Trophoblast cell (in vitro differentiated cells and primary cell): ENCODE measurements around the gene TENM4.

Experiments
- DNase-seq, 2 donors: peaks; one replicate each; pipeline ENCODE4 v3.0.0-alpha.2; 2016
- H2AFZ ChIP-seq: 2 replicates; pipeline ENCODE4 v1.6.1; 2013; ENCODE audit warnings: low read length, moderate library complexity, mild to moderate bottlenecking; ENCODE audit not compliant: insufficient read depth, poor library complexity
- H2AK5ac ChIP-seq: 2 replicates; pipeline ENCODE4 v1.6.1; 2013; ENCODE audit warnings: mild to moderate bottlenecking, low read length
- H2BK120ac ChIP-seq: 2 replicates; pipeline ENCODE4 v1.6.1; 2013; ENCODE audit warnings: low read length, mild to moderate bottlenecking, moderate library complexity; ENCODE audit not compliant: insufficient read depth, poor library complexity
- H2BK12ac ChIP-seq: 2 replicates; pipeline ENCODE4 v1.6.1; 2013; ENCODE audit warnings: mild to moderate bottlenecking, low read length, moderate library complexity
- H2BK5ac ChIP-seq: 2 replicates; pipeline ENCODE4 v1.6.1; 2013; ENCODE audit warnings: low read length, low read depth, moderate library complexity, mild to moderate bottlenecking; ENCODE audit not compliant: poor library complexity
- H3K14ac ChIP-seq: 2 replicates; pipeline ENCODE4 v1.6.1; 2013; ENCODE audit warnings: mild to moderate bottlenecking, low read length
- H3K18ac ChIP-seq: 2 replicates; pipeline ENCODE4 v1.6.1; 2013; ENCODE audit warnings: mild to moderate bottlenecking, low read length
- H3K23ac ChIP-seq: 2 replicates; pipeline ENCODE4 v1.6.1; 2013; ENCODE audit warnings: low read length
- H3K27ac ChIP-seq: 2 replicates; pipeline ENCODE4 v1.5.1; 2013; ENCODE audit warnings: low read depth, mild to moderate bottlenecking, inconsistent platforms, low read length, moderate library complexity
- H3K27me3 ChIP-seq: 2 replicates; pipeline ENCODE4 v1.6.1; 2013; ENCODE audit warnings: inconsistent platforms, mild to moderate bottlenecking, low read length, moderate library complexity; ENCODE audit not compliant: insufficient read depth
- H3K36me3 ChIP-seq, 2 experiments: 1 replicate in 1 of 2; 2 replicates in 1 of 2; pipeline ENCODE4 v1.6.1; 2013; ENCODE audit warnings: low read length in 2 of 2, mild to moderate bottlenecking in 2 of 2, moderate library complexity in 1 of 2; ENCODE audit not compliant: insufficient read depth in 2 of 2, control insufficient read depth in 1 of 2
- H3K4ac ChIP-seq: 2 replicates; pipeline ENCODE4 v1.6.1; 2013; ENCODE audit warnings: low read depth, mild to moderate bottlenecking, low read length, moderate library complexity
- H3K4me1 ChIP-seq, 2 experiments: 1 replicate in 1 of 2; 2 replicates in 1 of 2; pipeline ENCODE4 v1.6.1; 2013; ENCODE audit warnings: low read length in 2 of 2, mild to moderate bottlenecking in 2 of 2, moderate library complexity in 1 of 2; ENCODE audit not compliant: insufficient read depth in 2 of 2, control insufficient read depth in 1 of 2
- H3K4me2 ChIP-seq: 2 replicates; pipeline ENCODE4 v1.6.1; 2013; ENCODE audit warnings: inconsistent platforms, mild to moderate bottlenecking, low read length, moderate library complexity
- H3K4me3 ChIP-seq: 2 replicates; pipeline ENCODE4 v1.5.1; 2013; ENCODE audit warnings: mild to moderate bottlenecking, low read depth, low read length, inconsistent platforms
- H3K79me1 ChIP-seq: one replicate; pipeline ENCODE4 v1.6.1; 2013; ENCODE audit warnings: low read length
- H3K79me2 ChIP-seq: 2 replicates; pipeline ENCODE4 v1.6.1; 2013; ENCODE audit warnings: low read length, mild to moderate bottlenecking; ENCODE audit not compliant: control insufficient read depth, insufficient read depth, poor library complexity
- H3K9ac ChIP-seq: 2 replicates; pipeline ENCODE4 v1.6.1; 2013; ENCODE audit warnings: mild to moderate bottlenecking, low read length
- H3K9me3 ChIP-seq: 2 replicates; pipeline ENCODE4 v1.6.1; 2013; ENCODE audit warnings: low read depth, mild to moderate bottlenecking, control low read depth, inconsistent platforms, low read length; ENCODE audit not compliant: insufficient read depth
- H4K12ac ChIP-seq: 2 replicates; pipeline ENCODE4 v1.6.1; 2013; ENCODE audit warnings: low read depth, mild to moderate bottlenecking, low read length, moderate library complexity
- H4K8ac ChIP-seq: 2 replicates; pipeline ENCODE4 v1.6.1; 2013; ENCODE audit warnings: low read depth, mild to moderate bottlenecking, low read length, moderate library complexity
- H4K91ac ChIP-seq: one replicate; pipeline ENCODE4 v1.6.1; 2013; ENCODE audit warnings: low read depth, mild to moderate bottlenecking, low read length, moderate library complexity
- WGBS: extraction: QIAGEN DNeasy Blood & Tissue Kit; methylation state at CpG from one replicate; pipeline ENCODE4 v1.1.7; 2013; ENCODE audit warnings: missing lambda C conversion rate; ENCODE audit not compliant: insufficient read length, insufficient coverage; ENCODE audit errors: extremely low coverage; 5-methylcytosine and 5-hydroxymethylcytosine counted together

Gene TENM4

GRCh38 chr11:78684377-78684776 is 756.5 kb downstream of the TENM4 start:
- no peak overlapping the region for H2BK12ac ChIP-seq
- no peak overlapping the region for H3K14ac ChIP-seq
- no peak overlapping the region for H3K18ac ChIP-seq
- H4K12ac ChIP-seq = no peak overlapping the region
- no peaks in the 10 kb centered on the region for H3K79me1 ChIP-seq
- no peaks in the 10 kb centered on the region for H3K79me2 ChIP-seq
- no peaks in the 10 kb centered on the region for H3K27me3 ChIP-seq
- no peak overlapping the region for H4K8ac ChIP-seq
- H3K27ac ChIP-seq = no peak overlapping the region
- no peak overlapping the region for H3K4me2 ChIP-seq
- H4K91ac ChIP-seq = no peak overlapping the region
- peaks cover 8 to 14% of the 10 kb centered on the region in 2 experiments for H3K36me3 ChIP-seq
- no CpG with 5 or more reads among the region's 2 CpGs for WGBS
- no peak overlapping the region for H2AFZ ChIP-seq
- H3K9me3 ChIP-seq = peaks cover 2% of the 10 kb centered on the region
- H2BK120ac ChIP-seq = no peak overlapping the region
- H2BK5ac ChIP-seq = no peak overlapping the region
- no peak overlapping the region for H3K9ac ChIP-seq
- no peak overlapping the region for H3K4me3 ChIP-seq
- peaks cover 8% of the 10 kb centered on the region in 2 experiments for H3K4me1 ChIP-seq
- H3K4ac ChIP-seq = no peak overlapping the region
- no peak overlapping the region for H3K23ac ChIP-seq
- no peak overlapping the region for H2AK5ac ChIP-seq
- no peak for DNase-seq

GRCh38 chr11:78683774-78684173 is 757.1 kb downstream of the TENM4 start:
- Histone ChIP-seq H4K8ac (no peak overlapping the region), H3K27me3 (no peaks in the 10 kb centered on the region), H3K18ac (no peak overlapping the region), H2BK12ac (no peak overlapping the region), H3K36me3 (peaks cover 8 to 14% of the 10 kb centered on the region in 2 experiments), H3K27ac (no peak overlapping the region), H2BK120ac (no peak overlapping the region), H2AK5ac (no peak overlapping the region), H3K4me1 (peaks cover 7% of the 10 kb centered on the region in 2 experiments), H3K9ac (no peak overlapping the region), H3K79me2 (no peaks in the 10 kb centered on the region), H3K4ac (no peak overlapping the region), H4K12ac (no peak overlapping the region), H3K79me1 (no peaks in the 10 kb centered on the region), H2AFZ (no peak overlapping the region), H2BK5ac (no peak overlapping the region), H4K91ac (no peak overlapping the region), H3K4me2 (no peak overlapping the region), H3K23ac (no peak overlapping the region), H3K9me3 (peaks cover 2% of the 10 kb centered on the region), H3K4me3 (no peak overlapping the region), H3K14ac (no peak overlapping the region)
- no CpG with 5 or more reads among the region's 5 CpGs for WGBS
- no peak for DNase-seq

- Histone ChIP-seq H3K4me3 (no peak overlapping the region), H2AFZ (no peak overlapping the region), H3K18ac (no peak overlapping the region), H3K27me3 (no peaks in the 10 kb centered on the region), H4K12ac (no peak overlapping the region), H3K23ac (no peak overlapping the region), H2BK120ac (no peak overlapping the region), H3K9ac (no peak overlapping the region), H3K4me1 (no peaks in the 10 kb centered on the region), H3K36me3 (peaks cover 20 to 26% of the 10 kb centered on the region in 2 experiments), H2BK5ac (no peak overlapping the region), H2BK12ac (no peak overlapping the region), H3K9me3 (peaks cover 2% of the 10 kb centered on the region), H4K8ac (no peak overlapping the region), H3K27ac (no peak overlapping the region), H3K79me1 (no peaks in the 10 kb centered on the region), H4K91ac (no peak overlapping the region), H3K79me2 (no peaks in the 10 kb centered on the region), H2AK5ac (no peak overlapping the region), H3K4ac (no peak overlapping the region), H3K4me2 (no peak overlapping the region), H3K14ac (no peak overlapping the region)
- WGBS = no CpG with 5 or more reads among the region's 24 CpGs
- DNase-seq = no peak
These were observed 764.7 kb downstream of the TENM4 start for GRCh38 chr11:78676026-78676557.

- Histone ChIP-seq H3K9me3 (peaks cover 6% of the 10 kb centered on the region), H2AK5ac (no peak overlapping the region), H4K12ac (no peak overlapping the region), H3K27me3 (no peaks in the 10 kb centered on the region), H2BK5ac (no peak overlapping the region), H3K4me3 (no peak overlapping the region), H3K36me3 (peaks cover 39 to 51% of the 10 kb centered on the region in 2 experiments), H3K9ac (no peak overlapping the region), H3K14ac (no peak overlapping the region), H3K4ac (no peak overlapping the region), H3K18ac (no peak overlapping the region), H2AFZ (no peak overlapping the region), H3K79me1 (no peaks in the 10 kb centered on the region), H3K4me1 (no peaks in the 10 kb centered on the region), H3K4me2 (no peak overlapping the region), H3K23ac (no peak overlapping the region), H3K79me2 (no peaks in the 10 kb centered on the region), H4K91ac (no peak overlapping the region), H4K8ac (no peak overlapping the region), H2BK120ac (no peak overlapping the region), H3K27ac (no peak overlapping the region), H2BK12ac (no peak overlapping the region)
- WGBS = no CpG with 5 or more reads among the region's 9 CpGs
- DNase-seq = no peak
These were observed 767.8 kb downstream of the TENM4 start for GRCh38 chr11:78672850-78673620.
